ENCODE results near the gene TMEM80. TPM values are rescaled to one million over a fixed set of nuclear protein-coding genes. Genes with fewer than 3 reads are reported as not detected.

TMEM80 gene
- total and polyA plus RNA-seq, 2 of the 4 experiments (the other 2 are of a cell fraction): 5.6 to 21.7 TPM

DNA sequence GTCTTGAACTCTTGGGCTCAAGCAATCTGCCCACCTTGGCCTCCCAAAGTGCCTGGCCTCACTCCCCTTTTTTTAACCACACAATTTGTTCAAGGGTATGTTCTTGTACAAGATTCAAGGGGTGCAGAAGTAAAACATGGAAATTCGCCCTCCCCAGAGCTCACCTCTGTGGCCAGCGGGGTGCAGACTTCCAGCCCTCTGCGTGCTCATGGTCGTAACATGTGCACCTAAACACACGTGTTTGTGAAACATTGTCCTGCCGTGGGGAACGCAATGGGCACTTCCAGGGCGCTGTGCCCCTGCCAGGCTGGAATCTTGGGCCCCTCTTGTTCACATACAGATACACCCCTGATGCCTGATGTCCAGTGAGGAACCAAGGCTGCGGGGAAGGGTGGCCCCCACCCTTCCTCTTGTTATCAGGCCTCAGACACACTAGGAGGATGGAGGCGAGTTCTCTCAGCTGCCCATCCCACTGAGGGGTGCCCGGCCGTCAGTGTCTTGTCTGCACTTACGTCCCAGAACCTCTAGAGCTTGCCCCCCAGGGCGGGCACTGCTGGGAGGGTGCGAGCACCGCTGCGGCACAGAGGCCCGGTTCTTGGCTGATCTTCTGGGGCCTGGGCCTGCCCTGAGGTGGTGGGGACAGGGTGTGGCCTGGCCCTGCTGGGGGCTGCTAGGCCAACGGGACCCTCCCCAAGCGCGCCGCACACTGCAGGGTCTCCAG, 6.3 kb downstream of the TMEM80 start:
- Histone ChIP-seq H3K36me3 (ENCODE audit: control insufficient read depth, insufficient read depth, low read length) (peaks cover 21% of the 10 kb centered on the region; the same call in 1 of the 2 replicates), H3K27me3 (ENCODE audit: control insufficient read depth, insufficient read depth, low read length) (no peaks in the 10 kb centered on the region), H2AK9ac (replicated peaks; ENCODE audit: low read depth, low read length, poor library complexity) (no peak overlapping the region), H3K4me3 (ENCODE audit: insufficient read depth, low read depth, low read length) (no peak overlapping the region), H2BK20ac (ENCODE audit: low read depth, low read length) (no peak overlapping the region), H3K9me1 (ENCODE audit: insufficient read depth, low read length) (peaks cover 20% of the 10 kb centered on the region), H3K79me1 (ENCODE audit: low read depth in 1 of 2, low read length in 2 of 2) (peaks cover 21 to 71% of the 10 kb centered on the region in 2 experiments), H3K9me3 (ENCODE audit: control insufficient read depth, insufficient read depth, low read length) (no peaks in the 10 kb centered on the region), H2BK120ac (ENCODE audit: low read depth, low read length) (no peak overlapping the region), H4K91ac (ENCODE audit: insufficient read depth, low read depth, low read length) (no peak overlapping the region), H2AK5ac (ENCODE audit: low read depth, low read length) (no peak overlapping the region), H3K4me2 (ENCODE audit: low read depth, low read length) (no peak overlapping the region), H3K9ac (ENCODE audit: low read depth, low read length) (no peak overlapping the region), H2BK15ac (ENCODE audit: low read depth, low read length) (no peak overlapping the region), H3K4me1 (ENCODE audit: control insufficient read depth, insufficient read depth, low read length) (peaks cover 33% of the 10 kb centered on the region), H3K4ac (ENCODE audit: low read depth, low read length) (no peak overlapping the region), H3K18ac (ENCODE audit: low read depth, low read length) (no peak overlapping the region), H4K8ac (ENCODE audit: low read depth in 2 of 2, low read length in 2 of 2) (no peak overlapping the region), H3K56ac (ENCODE audit: extremely low read depth, insufficient read depth, low read length) (no peak overlapping the region), H3K14ac (replicated peaks; ENCODE audit: low read depth, low read length) (no peak overlapping the region), H4K5ac (ENCODE audit: low read depth, low read length) (no peak overlapping the region), H2AFZ (replicated peaks; ENCODE audit: low read length, poor library complexity) (no peak overlapping the region), H4K20me1 (ENCODE audit: insufficient read depth, low read length) (peaks cover 24% of the 10 kb centered on the region), H2BK5ac (ENCODE audit: low read depth, low read length, poor library complexity, severe bottlenecking) (no peak overlapping the region), H3K27ac (ENCODE audit: insufficient read depth, low read length) (no peak overlapping the region), H3K23ac (ENCODE audit: low read depth, low read length) (no peak overlapping the region)
- ATAC-seq (ENCODE audit: low read depth): no peak
- intact Hi-C loops (cut with micrococcal nuclease): no loop called here
- no peak for TF ChIP-seq MAZ (IDR thresholded peaks at IDR 0.05; ENCODE audit: borderline replicate concordance, low read depth, low read length)
- no peak for TF ChIP-seq RAD21 (IDR thresholded peaks at IDR 0.05; ENCODE audit: low read length)
- no peak for TF ChIP-seq CEBPB (IDR thresholded peaks at IDR 0.05; ENCODE audit: low read depth, low read length)
- TF ChIP-seq CTCF (conservative IDR thresholded peaks at IDR 0.05; ENCODE audit: low read depth, low read length): no peak
- TF ChIP-seq MXI1 (IDR thresholded peaks at IDR 0.05; ENCODE audit: borderline replicate concordance, low read depth, low read length): no peak
- TF ChIP-seq, protein P1, sequence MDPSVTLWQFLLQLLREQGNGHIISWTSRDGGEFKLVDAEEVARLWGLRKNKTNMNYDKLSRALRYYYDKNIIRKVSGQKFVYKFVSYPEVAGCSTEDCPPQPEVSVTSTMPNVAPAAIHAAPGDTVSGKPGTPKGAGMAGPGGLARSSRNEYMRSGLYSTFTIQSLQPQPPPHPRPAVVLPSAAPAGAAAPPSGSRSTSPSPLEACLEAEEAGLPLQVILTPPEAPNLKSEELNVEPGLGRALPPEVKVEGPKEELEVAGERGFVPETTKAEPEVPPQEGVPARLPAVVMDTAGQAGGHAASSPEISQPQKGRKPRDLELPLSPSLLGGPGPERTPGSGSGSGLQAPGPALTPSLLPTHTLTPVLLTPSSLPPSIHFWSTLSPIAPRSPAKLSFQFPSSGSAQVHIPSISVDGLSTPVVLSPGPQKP (IDR thresholded peaks at IDR 0.05; ENCODE audit: borderline replicate concordance, low read depth, low read length): no peak
- no peak for TF ChIP-seq POLR2A (IDR thresholded peaks at IDR 0.05; ENCODE audit: low read depth, low read length)
- no peak for TF ChIP-seq RCOR1 (IDR thresholded peaks at IDR 0.05; ENCODE audit: insufficient replicate concordance, low read length)
- TF ChIP-seq NFE2L2 (IDR thresholded peaks at IDR 0.05; ENCODE audit: low read depth, low read length): no peak
- TF ChIP-seq RFX5 (IDR thresholded peaks at IDR 0.05; ENCODE audit: low read depth, low read length): no peak
- TF ChIP-seq SMC3 (IDR thresholded peaks at IDR 0.05; ENCODE audit: low read depth, low read length): no peak
- TF ChIP-seq BHLHE40 (IDR thresholded peaks at IDR 0.05; ENCODE audit: low read depth, low read length): no peak
- no peak for TF ChIP-seq CHD1 (IDR thresholded peaks at IDR 0.05; ENCODE audit: low read depth, low read length)
- TF ChIP-seq, protein P2, sequence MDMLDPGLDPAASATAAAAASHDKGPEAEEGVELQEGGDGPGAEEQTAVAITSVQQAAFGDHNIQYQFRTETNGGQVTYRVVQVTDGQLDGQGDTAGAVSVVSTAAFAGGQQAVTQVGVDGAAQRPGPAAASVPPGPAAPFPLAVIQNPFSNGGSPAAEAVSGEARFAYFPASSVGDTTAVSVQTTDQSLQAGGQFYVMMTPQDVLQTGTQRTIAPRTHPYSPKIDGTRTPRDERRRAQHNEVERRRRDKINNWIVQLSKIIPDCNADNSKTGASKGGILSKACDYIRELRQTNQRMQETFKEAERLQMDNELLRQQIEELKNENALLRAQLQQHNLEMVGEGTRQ (IDR thresholded peaks at IDR 0.05; ENCODE audit: low read depth, low read length): no peak
- no peak for TF ChIP-seq MAFK (IDR thresholded peaks at IDR 0.05; ENCODE audit: low read depth, low read length)
- TF ChIP-seq FOS (IDR thresholded peaks at IDR 0.05; ENCODE audit: low read depth, low read length): no peak
- POLR2A ChIA-PET (ENCODE audit: unreplicated experiment): no interaction called here
- no peak for DNase-seq
- 97% methylated on average over 17 of the region's 22 CpGs; no CpG with 5 or more reads in 1 of the 2 experiments for WGBS, 2 experiments (ENCODE audit: extremely low coverage in 2 of 2, insufficient read length in 1 of 2)
- no TSS peak for BruUV-seq (replicated peaks)
- CTCF ChIA-PET: interaction anchor here (0.7 kb wide), 1 partner anchor 14 kb away, joined by 4 read pairs; no protein-coding TSS in a partner anchor
- dilution Hi-C loops (cut with HindIII; ENCODE audit: low sequenced_read_pairs, unreplicated experiment): no loop called here
- in situ Hi-C loops (cut with MboI; ENCODE audit: low sequenced_read_pairs): no loop called here
